Measurements from ENCODE around the gene MAS1.
"Not testable (repeated sequence)": the region's sequence is repeated elsewhere in the genome, so short reads cannot be mapped to it uniquely, and the experiment has no call there.

The MAS1 gene

GRCh38 chr6:159919800-159920199, 29.0 kb downstream of the MAS1 start:
- DNase-seq: no peak

- DNase-seq: not testable (repeated sequence)
These were observed 33.4 kb downstream of the MAS1 start for GRCh38 chr6:159924150-159924549.

GRCh38 chr6:159926542-159927203, 35.9 kb downstream of the MAS1 start:
- DNase-seq: no peak

DNA sequence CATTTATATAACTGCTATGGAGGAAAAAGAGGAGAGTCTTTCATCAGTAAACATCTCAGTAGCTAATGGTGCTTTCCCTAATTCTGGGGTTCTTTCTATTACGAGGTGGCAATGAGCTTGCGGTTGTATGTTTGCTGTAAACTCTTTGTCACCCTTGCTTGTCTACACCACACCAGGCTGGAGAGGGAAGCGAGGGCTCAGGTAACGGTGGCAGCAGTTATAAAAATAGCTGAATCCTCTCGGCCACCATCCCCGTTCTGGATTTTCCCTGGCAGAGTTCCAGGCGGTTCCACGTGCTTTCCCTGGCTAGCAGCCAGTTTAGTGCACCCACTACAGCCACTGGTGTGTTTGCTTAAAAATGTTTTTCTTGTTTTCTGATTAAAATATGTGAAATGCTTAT, 39.0 kb downstream of the MAS1 start:
- DNase-seq: peak; percentile 41 to 74

DNA sequence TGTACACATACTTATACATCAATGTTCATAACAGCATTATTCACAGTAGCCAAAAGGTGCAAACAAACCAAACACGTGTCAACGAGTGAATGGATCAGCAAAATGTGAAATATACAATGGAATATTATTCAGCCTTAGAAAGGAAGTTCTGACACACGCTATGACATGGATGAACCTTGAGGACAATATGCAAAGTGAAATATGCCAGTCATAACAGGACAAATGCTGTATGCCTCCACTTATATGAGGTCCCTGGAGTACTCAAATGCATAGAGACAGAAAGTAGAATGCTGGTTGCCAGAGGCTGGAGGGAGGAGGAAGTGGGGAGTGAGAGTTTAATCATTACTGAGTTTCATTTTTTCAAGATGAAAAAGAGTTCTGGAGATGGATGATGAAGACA, 40.3 kb downstream of the MAS1 start:
- no peak for DNase-seq

DNA sequence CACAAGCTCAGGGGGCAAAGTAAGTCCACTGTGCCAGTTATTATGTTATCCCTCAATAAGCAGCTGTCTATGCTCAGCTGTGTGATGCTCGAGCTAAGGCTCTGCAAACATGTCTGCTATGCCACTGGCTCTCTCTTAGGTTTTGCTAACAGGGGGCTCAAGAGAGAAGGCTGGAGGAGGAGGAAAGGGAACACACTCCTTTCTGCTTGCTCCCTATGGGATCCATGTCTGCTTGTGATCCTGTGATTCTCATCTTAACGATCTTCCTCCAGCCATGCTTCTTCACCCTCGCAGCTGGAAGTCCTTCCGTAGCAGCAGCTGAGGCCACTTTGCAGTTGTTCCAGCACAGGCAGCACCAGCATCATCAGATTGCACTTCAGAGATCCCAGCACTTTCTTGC, 41.1 kb downstream of the MAS1 start:
- DNase-seq: no peak

GRCh38 chr6:159933077-159933476, 42.3 kb downstream of the MAS1 start:
- no peak for DNase-seq

- DNase-seq: no peak
These were observed 43.4 kb downstream of the MAS1 start for GRCh38 chr6:159934181-159934580.

- DNase-seq: no peak
These were observed 44.3 kb downstream of the MAS1 start for GRCh38 chr6:159935065-159935464.

DNA sequence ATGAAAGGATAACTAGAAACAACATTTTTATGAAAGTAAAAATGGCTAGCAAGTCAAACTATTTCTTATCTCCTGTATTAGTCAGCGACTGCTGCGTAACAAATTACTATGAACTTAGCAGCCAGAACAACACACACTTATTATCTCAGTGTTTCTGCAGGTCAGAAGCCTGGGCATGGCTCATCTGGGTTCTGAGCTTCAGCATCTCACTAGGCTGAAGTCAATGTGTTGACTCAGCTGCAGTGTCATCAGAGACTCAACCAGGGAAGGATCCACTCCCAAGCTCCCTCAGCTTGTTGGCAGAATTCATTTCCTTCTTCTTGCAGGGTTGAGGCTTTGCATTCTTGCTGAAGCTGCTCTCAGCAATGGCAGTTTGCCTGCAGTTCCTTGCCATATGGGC, 44.8 kb downstream of the MAS1 start:
- no peak for DNase-seq

- DNase-seq: no peak
These were observed 48.8 kb downstream of the MAS1 start for GRCh38 chr6:159939591-159940016.

All from CD4-positive, alpha-beta T cell treated with Interleukin-1 beta for 1 hour (primary cell).